ENCODE measurements around the gene FIBCD1.

The FIBCD1 gene

GRCh38 chr9:130935648-130936271 is 3.3 kb downstream of the FIBCD1 start:
- DNase-seq (ENCODE audit: low spot score), result no peak

GRCh38 chr9:130934702-130935647 is 4.1 kb downstream of the FIBCD1 start:
- no peak for DNase-seq (ENCODE audit: low spot score)

GRCh38 chr9:130934246-130934645 is 4.8 kb downstream of the FIBCD1 start:
- no peak for DNase-seq (ENCODE audit: low spot score)

GRCh38 chr9:130933114-130934046 is 5.7 kb downstream of the FIBCD1 start:
- DNase-seq (ENCODE audit: low spot score), result no peak

GRCh38 chr9:130932255-130933079 is 6.6 kb downstream of the FIBCD1 start:
- no peak for DNase-seq (ENCODE audit: low spot score)

- DNase-seq (ENCODE audit: low spot score), result no peak
These were observed 7.4 kb downstream of the FIBCD1 start for GRCh38 chr9:130931508-130932254.

- DNase-seq (ENCODE audit: low spot score), result no peak
These were observed 8.2 kb downstream of the FIBCD1 start for GRCh38 chr9:130930804-130931349.

- DNase-seq (ENCODE audit: low spot score), result no peak
These were observed 8.8 kb downstream of the FIBCD1 start for GRCh38 chr9:130930132-130930803.

GRCh38 chr9:130929571-130930038 is 9.4 kb downstream of the FIBCD1 start:
- DNase-seq (ENCODE audit: low spot score), result no peak

- no peak for DNase-seq (ENCODE audit: low spot score)
These were observed 10.8 kb downstream of the FIBCD1 start for GRCh38 chr9:130927995-130928900.

GRCh38 chr9:130927338-130927737 is 11.7 kb downstream of the FIBCD1 start:
- DNase-seq (ENCODE audit: low spot score), result no peak

GRCh38 chr9:130925050-130925678 is 13.9 kb downstream of the FIBCD1 start:
- DNase-seq (ENCODE audit: low spot score), result no peak

- no peak for DNase-seq (ENCODE audit: low spot score)
These were observed 14.6 kb downstream of the FIBCD1 start for GRCh38 chr9:130924448-130924788.

- DNase-seq (ENCODE audit: low spot score), result no peak
These were observed 15.2 kb downstream of the FIBCD1 start for GRCh38 chr9:130923611-130924447.

- DNase-seq (ENCODE audit: low spot score), result no peak
These were observed 16.0 kb downstream of the FIBCD1 start for GRCh38 chr9:130922893-130923610.

Measured in hematopoietic multipotent progenitor cell treated with erythropoietin and hydrocortisone succinate and interleukin-3 and kit ligand, for 15 days (in vitro differentiated cells).